Pancreas (tissue), 10 donors: ENCODE measurements around the gene CPT1A. TPM values are rescaled to one million over a fixed set of nuclear protein-coding genes. Genes with fewer than 3 reads are reported as not detected.

Experiments used
- ATAC-seq, 4 donors: fragments of 200-7000 bp; cut with Tn5 transposase; one replicate each; pipeline versions ENCODE4 v1.8.0 to v1.9.1; 2020; ENCODE audit warnings: mild to moderate bottlenecking in 4 of 4, moderate library complexity in 4 of 4
- DNase-seq, 6 donors: peaks; one replicate each; pipeline ENCODE4 v3.0.0-alpha.2; 2020
- FAIRE-seq: peaks from 2 replicates; lab custom pipeline; 2012; peaks lifted over from hg19 to GRCh38; lab: Jason Lieb, UNC
- H3K27ac ChIP-seq, 4 donors: fragments of 200-600 bp; sonication (generic); 1 replicate in 3 of 4; 2 replicates in 1 of 4; pipeline versions ENCODE4 v1.5.0 to v1.8.0; 2020
- H3K27me3 ChIP-seq, 4 donors: fragments of 200-600 bp; one replicate each; pipeline ENCODE4 v1.8.0; 2021
- H3K36me3 ChIP-seq, 3 donors: fragments of 200-600 bp; sonication (generic) in 1 of 3; one replicate each; pipeline versions ENCODE4 v1.5.0 to v1.8.0; 2020 to 2021
- H3K4me1 ChIP-seq, 3 donors: fragments of 200-600 bp; one replicate each; pipeline ENCODE4 v1.8.0; 2021
- H3K4me3 ChIP-seq, 4 donors: fragments of 200-600 bp; sonication (generic) in 2 of 4; one replicate each; pipeline versions ENCODE4 v1.5.0 to v1.8.0; 2020 to 2021
- H3K9me3 ChIP-seq, 4 donors: fragments of 200-600 bp; one replicate each; pipeline ENCODE4 v1.8.0; 2021
- CTCF ChIP-seq, 4 donors: fragments of 200-600 bp; sonication (generic) in 3 of 4; IDR thresholded peaks; one replicate each; pipeline versions ENCODE4 v1.5.0 to v1.8.0; 2021; ENCODE audit warnings: antibody characterized with exemption in 4 of 4
- WGBS, 2 donors: extraction: QIAGEN DNeasy Blood & Tissue Kit; methylation state at CpG; one replicate each; pipeline ENCODE4 v1.1.7; 2013; 5-methylcytosine and 5-hydroxymethylcytosine counted together
- intact Hi-C, 3 donors: fragments of 100-400 bp; cut with DNase I; formaldehyde crosslinking; loops; one replicate each; pipeline versions ENCODE4 v1.11.1 to v1.14.2; 2022
- polyA plus RNA-seq, 2 donors: library from polyadenylated mRNA; stranded (reverse); fragments of 200-250 nt; gene quantifications; one replicate each; pipeline ENCODE4 v1.2.3, GENCODE V29; 2013
- total RNA-seq, 6 donors: library from RNA; stranded (reverse); fragmentation: NEBNext Ultra II Directional in 4 of 6; extraction: Animal tissue kit (Norgen Biotek cat#: 25700) in 4 of 6; gene quantifications; one replicate each; pipeline versions ENCODE4 v1.2.1 to v1.2.4, GENCODE V29; 2021 to 2023
- donor health status: healthy with polysubstance abuse.
- donor health status: DM: no; HTN: no; CAD: no; lungs with moderate emphysema.
- donor health status: DM: no; HTN: no; CAD: no.
- donor health status: control.
- donor health status: control.
- donor health status: Bipolar disorder and iron deficiency.
- donor health status: DM: yes; HTN: yes; CAD: no.
- donor health status: DM: no; HTN: no; CAD: no.
- donor health status: DM: no; HTN: no; CAD: no.
- donor health status: DM: yes; HTN: yes; CAD: no.

The CPT1A gene
- total and polyA plus RNA-seq, 8 donors = 9.5 to 33.7 (median 20.5) TPM

- TF ChIP-seq CTCF (IDR thresholded peaks at IDR 0.05) = no peak
- FAIRE-seq (no peak), ATAC-seq (no peak), DNase-seq (no peak)
- 89 to 93% methylated on average over 15 of the region's 15 CpGs for WGBS, 2 donors
- no peaks in the 10 kb centered on the region for H3K27me3 ChIP-seq
- intact Hi-C loops = no loop called here
- H3K36me3 ChIP-seq = peaks cover 0 to 72% (median 11%) of the 10 kb centered on the region in 3 donors
- no peak overlapping the region for H3K27ac ChIP-seq
- no peaks in the 10 kb centered on the region for H3K9me3 ChIP-seq
- no peak overlapping the region for H3K4me3 ChIP-seq
- no peaks in the 10 kb centered on the region for H3K4me1 ChIP-seq
Observed at GRCh38 chr11:68759991-68760390, 81.7 kb downstream of the CPT1A start.

- Histone ChIP-seq H3K9me3 (no peaks in the 10 kb centered on the region), H3K27ac (no peak overlapping the region), H3K27me3 (no peaks in the 10 kb centered on the region), H3K4me1 (no peaks in the 10 kb centered on the region), H3K4me3 (no peak overlapping the region), H3K36me3 (peaks cover 0 to 66% (median 11%) of the 10 kb centered on the region in 3 donors)
- TF ChIP-seq CTCF (IDR thresholded peaks at IDR 0.05) = no peak
- 83 to 85% methylated on average over 8 of the region's 8 CpGs for WGBS, 2 donors
- intact Hi-C loops = no loop called here
- ATAC-seq = no peak
- no peak for FAIRE-seq
- no peak for DNase-seq
Observed at GRCh38 chr11:68757711-68758110, 84.0 kb downstream of the CPT1A start.

- Histone ChIP-seq H3K36me3 (peaks cover 0 to 52% (median 11%) of the 10 kb centered on the region in 3 donors), H3K27me3 (no peaks in the 10 kb centered on the region), H3K9me3 (no peaks in the 10 kb centered on the region), H3K27ac (no peak overlapping the region), H3K4me1 (peaks cover 0 to 5% (median 0%) of the 10 kb centered on the region in 3 donors), H3K4me3 (no peak overlapping the region)
- intact Hi-C loops = no loop called here
- 87 to 88% methylated on average over 12 of the region's 12 CpGs for WGBS, 2 donors
- ATAC-seq (no peak), DNase-seq (no peak), FAIRE-seq (no peak)
- TF ChIP-seq CTCF (IDR thresholded peaks at IDR 0.05) = no peak
Observed at GRCh38 chr11:68756171-68756766, 85.4 kb downstream of the CPT1A start.

GRCh38 chr11:68753300-68753699 lies 88.4 kb downstream of the CPT1A start:
- no peaks in the 10 kb centered on the region for H3K27me3 ChIP-seq
- no peak overlapping the region for H3K27ac ChIP-seq
- no peak for ATAC-seq
- no peak overlapping the region for H3K4me3 ChIP-seq
- intact Hi-C loops = no loop called here
- peaks cover 0 to 5% (median 0%) of the 10 kb centered on the region in 3 donors for H3K4me1 ChIP-seq
- WGBS, 2 donors = 51 to 56% methylated on average over 9 of the region's 9 CpGs
- DNase-seq = no peak
- H3K36me3 ChIP-seq = peaks cover 0 to 24% (median 5%) of the 10 kb centered on the region in 3 donors
- no peak for TF ChIP-seq CTCF (IDR thresholded peaks at IDR 0.05)
- no peak for FAIRE-seq
- no peaks in the 10 kb centered on the region for H3K9me3 ChIP-seq

- Histone ChIP-seq H3K9me3 (no peaks in the 10 kb centered on the region), H3K27ac (no peak within 1 kb of the TSS), H3K4me1 (peaks cover 0 to 5% (median 0%) of the 10 kb centered on the region in 3 donors), H3K36me3 (peaks cover 0 to 6% (median 2%) of the 10 kb centered on the region in 3 donors), H3K4me3 (peak within 1 kb of the TSS; percentile 5 to 63 (median 38)), H3K27me3 (no peaks in the 10 kb centered on the region)
- ATAC-seq = peak; percentile 95 to 100 (median 100)
- WGBS, 2 donors = 1 to 2% methylated on average over 23 to 42 of the region's 42 CpGs
- TF ChIP-seq CTCF (IDR thresholded peaks at IDR 0.05) = no peak
- FAIRE-seq = no peak
- intact Hi-C loops = no loop called here
- peak; percentile 89 to 99 (median 96) for DNase-seq
Observed at GRCh38 chr11:68751331-68751856, 90.3 kb downstream of the CPT1A start, which contains the start of gene TESMIN. TSS of gene TESMIN (minus strand) at chr11:68751520. CDS start at chr11:68750660, 860 bp downstream.
